Naive thymus-derived CD4-positive, alpha-beta T cell (primary cell): ENCODE results near the gene SMAGP. TPM values are rescaled to one million over a fixed set of nuclear protein-coding genes. Genes with fewer than 3 reads are reported as not detected.
"Not testable (repeated sequence)": the region's sequence is repeated elsewhere in the genome, so short reads cannot be mapped to it uniquely, and the experiment has no call there.

Source experiments
- ATAC-seq: fragments of 150-1000 bp; cut with Tn5 transposase; 2 replicates; pipeline ENCODE4 v1.10.0; 2021; ENCODE audit warnings: mild to moderate bottlenecking, moderate library complexity
- CTCF ChIA-PET: fragments of 350-600 bp; sonication (Branson Sonifier 250); formaldehyde crosslinking; loops from one replicate; lab custom pipeline; 2021; ENCODE audit warnings: antibody characterized with exemption; lab: Charles Lee
- POLR2A ChIA-PET: fragments of 350-600 bp; sonication (Branson Sonifier 250); formaldehyde crosslinking; loops from one replicate; lab custom pipeline; 2021; ENCODE audit warnings: antibody characterized with exemption, inconsistent platforms; lab: Charles Lee
- DNase-seq, 9 donors: peaks; one replicate each; pipeline versions ENCODE4 v3.0.0 to v3.0.0-alpha.2; 2020 to 2022; ENCODE audit warnings: mixed read lengths in 1 of 9
- H3K27ac ChIP-seq: one replicate; pipeline ENCODE4 v1.7.0; 2013; ENCODE audit warnings: mild to moderate bottlenecking, low read depth, low read length, moderate library complexity
- H3K27me3 ChIP-seq, 2 donors: one replicate each; pipeline ENCODE4 v1.7.0; 2013; ENCODE audit warnings: low read length in 2 of 2, mild to moderate bottlenecking in 2 of 2, moderate library complexity in 2 of 2; ENCODE audit not compliant: control insufficient read depth in 2 of 2, insufficient read depth in 2 of 2
- H3K36me3 ChIP-seq, 3 experiments: 1 replicate in 2 of 3; 2 replicates in 1 of 3; pipeline ENCODE4 v1.7.0; 2013; ENCODE audit warnings: low read length in 3 of 3, mild to moderate bottlenecking in 3 of 3, moderate library complexity in 1 of 3; ENCODE audit not compliant: insufficient read depth in 3 of 3, control insufficient read depth in 2 of 3
- H3K4me1 ChIP-seq, 2 donors: one replicate each; pipeline ENCODE4 v1.7.0; 2013; ENCODE audit warnings: low read length in 2 of 2, mild to moderate bottlenecking in 2 of 2, moderate library complexity in 1 of 2; ENCODE audit not compliant: control insufficient read depth in 2 of 2, insufficient read depth in 2 of 2
- H3K4me3 ChIP-seq: 2 replicates; pipeline ENCODE4 v1.7.0; 2013; ENCODE audit warnings: mild to moderate bottlenecking, low read length
- H3K9me3 ChIP-seq, 3 experiments: 1 replicate in 2 of 3; 2 replicates in 1 of 3; pipeline ENCODE4 v1.7.0; 2013; ENCODE audit warnings: low read length in 3 of 3; ENCODE audit not compliant: control insufficient read depth in 2 of 3
- H3K27ac Mint-ChIP-seq, 9 donors: one replicate each; pipeline ENCODE4 v1.8.0; 2020 to 2022; ENCODE audit warnings: mixed read lengths in 9 of 9, mild to moderate bottlenecking in 8 of 9, moderate library complexity in 5 of 9, inconsistent platforms in 2 of 9
- H3K27me3 Mint-ChIP-seq, 5 donors: one replicate each; pipeline ENCODE4 v1.8.0; 2021 to 2022; ENCODE audit warnings: mixed read lengths in 5 of 5, mild to moderate bottlenecking in 1 of 5
- H3K36me3 Mint-ChIP-seq, 5 donors: one replicate each; pipeline ENCODE4 v1.8.0; 2020 to 2022; ENCODE audit warnings: mixed read lengths in 5 of 5, mild to moderate bottlenecking in 3 of 5, inconsistent platforms in 1 of 5
- H3K4me1 Mint-ChIP-seq, 7 donors: one replicate each; pipeline ENCODE4 v1.8.0; 2020 to 2022; ENCODE audit warnings: mixed read lengths in 7 of 7, mild to moderate bottlenecking in 3 of 7, inconsistent platforms in 1 of 7
- H3K4me3 Mint-ChIP-seq, 10 donors: one replicate each; pipeline ENCODE4 v1.8.0; 2020 to 2022; ENCODE audit warnings: mild to moderate bottlenecking in 10 of 10, mixed read lengths in 10 of 10, moderate library complexity in 6 of 10, inconsistent platforms in 2 of 10
- H3K9me3 Mint-ChIP-seq, 11 donors: one replicate each; pipeline ENCODE4 v1.8.0; 2020 to 2022; ENCODE audit warnings: mixed read lengths in 11 of 11, mild to moderate bottlenecking in 4 of 11, inconsistent platforms in 1 of 11, moderate library complexity in 1 of 11
- intact Hi-C, 2 donors: fragments of 100-400 bp; cut with micrococcal nuclease; formaldehyde crosslinking; loops; one replicate each; pipeline ENCODE4 v1.15.1; 2023
- polyA plus RNA-seq, 2 donors: library from polyadenylated mRNA; unstranded; fragments of 300-500 nt; fragmentation: Illumina TruSeq; gene quantifications; one replicate each; pipeline ENCODE4 v1.2.3, GENCODE V29; 2021
- total RNA-seq, 6 experiments: library from RNA in 5 of 6; stranded (reverse) in 5 of 6; gene quantifications; 1 replicate in 5 of 6; 2 replicates in 1 of 6; pipeline ENCODE4 v1.2.3 and lab custom pipeline; 2021 to 2026

The SMAGP gene
- total and polyA plus RNA-seq, 7 experiments from 2014 or later: 1.5 to 16.2 (median 7.0) TPM

DNA sequence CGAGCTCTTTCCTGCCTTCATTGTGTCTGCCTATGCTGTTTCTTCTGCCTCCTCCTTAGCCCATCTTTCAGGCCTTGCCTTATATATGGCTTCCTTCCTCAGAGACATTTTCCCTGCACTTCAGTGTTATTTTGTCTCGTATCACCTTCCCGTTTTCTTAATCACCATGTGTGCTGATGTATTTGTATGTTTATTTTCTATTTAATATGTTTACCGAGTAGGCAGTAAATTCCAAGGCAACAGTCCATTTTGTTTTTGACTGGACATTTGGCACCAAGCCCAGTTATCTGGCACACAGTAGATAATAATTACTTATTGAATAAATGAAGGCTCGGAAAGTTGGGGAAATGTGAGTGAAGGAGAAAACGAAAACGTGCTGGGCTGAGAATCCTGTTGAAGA is 47.8 kb downstream of the SMAGP start:
- ChIA-PET CTCF (no interaction called here), POLR2A (interaction anchor here (1.8 kb wide), 1 partner anchor 16 kb away, joined by 6 read pairs; the partner anchor contains the start of gene DAZAP2)
- Mint-ChIP-seq H3K36me3 (peaks cover 0 to 5% (median 0%) of the 10 kb centered on the region in 5 donors), H3K27ac (peak overlapping the region in 3 of 9 donors; percentile 6 to 54 (median 46)), H3K27me3 (no peaks in the 10 kb centered on the region), H3K4me1 (peaks cover 13 to 28% (median 20%) of the 10 kb centered on the region in 7 donors), H3K4me3 (no peak overlapping the region), H3K9me3 (no peaks in the 10 kb centered on the region)
- Histone ChIP-seq H3K36me3 (peaks cover 0 to 9% (median 3%) of the 10 kb centered on the region in 3 experiments), H3K4me1 (peaks cover 10% of the 10 kb centered on the region in 2 donors), H3K27me3 (no peaks in the 10 kb centered on the region), H3K4me3 (no peak overlapping the region), H3K27ac (no peak overlapping the region), H3K9me3 (no peaks in the 10 kb centered on the region)
- DNase-seq (no peak), ATAC-seq (no peak)
- intact Hi-C loops: no loop called here

DNA sequence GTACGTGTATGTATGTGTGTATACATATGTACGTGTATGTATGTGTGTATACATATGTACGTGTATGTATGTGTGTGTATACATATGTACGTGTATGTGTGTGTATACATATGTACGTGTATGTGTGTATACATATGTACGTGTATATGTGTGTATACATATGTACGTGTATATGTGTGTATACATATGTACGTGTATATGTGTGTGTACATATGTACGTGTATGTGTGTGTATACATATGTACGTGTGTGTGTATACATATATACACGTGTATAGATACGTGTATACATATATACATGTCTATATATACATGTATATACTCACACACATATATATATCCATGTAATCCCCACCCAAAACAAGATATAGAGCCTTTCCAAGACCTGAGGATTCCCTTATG is 50.4 kb downstream of the SMAGP start:
- CTCF ChIA-PET: interaction anchor here (0.7 kb wide), 1 partner anchor 1164 kb away, joined by 3 read pairs; no protein-coding TSS in a partner anchor

DNA sequence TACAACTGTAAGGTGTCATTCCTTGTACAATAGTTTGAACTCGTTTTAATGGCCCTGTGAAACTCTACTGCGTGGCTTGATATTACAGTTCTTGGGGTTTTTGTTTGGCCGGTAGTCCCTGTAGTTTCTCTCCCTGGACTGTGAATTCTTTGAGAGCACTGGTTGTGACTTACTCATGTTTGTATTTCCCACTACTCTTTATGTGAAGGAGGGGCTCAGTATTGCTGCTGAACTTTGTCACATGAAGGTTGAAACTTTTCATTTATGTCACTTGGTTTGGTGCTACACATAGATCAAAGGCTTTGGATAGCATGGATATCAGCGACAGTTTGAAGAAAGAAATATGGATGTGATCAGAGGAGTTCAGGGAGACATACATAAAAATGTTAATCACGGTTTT is 50.9 kb downstream of the SMAGP start:
- DNase-seq: no peak
- no peak for ATAC-seq
- peaks cover 13 to 41% (median 33%) of the 10 kb centered on the region in 7 donors for H3K4me1 Mint-ChIP-seq
- H3K4me3 Mint-ChIP-seq: peak overlapping the region; percentile 65 to 98 (median 95)
- H3K36me3 ChIP-seq: peaks cover 0 to 9% (median 3%) of the 10 kb centered on the region in 3 experiments
- H3K4me3 ChIP-seq: peak overlapping the region; percentile 22
- CTCF ChIA-PET: interaction anchor here (1.1 to 1.4 kb wide), 2 partner anchors 23 to 43 kb away, joined by 3 to 4 read pairs; no protein-coding TSS in a partner anchor
- no peaks in the 10 kb centered on the region for H3K9me3 ChIP-seq
- H3K36me3 Mint-ChIP-seq: peaks cover 0 to 6% (median 5%) of the 10 kb centered on the region in 5 donors
- H3K27me3 ChIP-seq: no peaks in the 10 kb centered on the region
- H3K4me1 ChIP-seq: peaks cover 10% of the 10 kb centered on the region in 2 donors
- H3K9me3 Mint-ChIP-seq: no peaks in the 10 kb centered on the region
- intact Hi-C loops: loop anchor here (5.0 to 10.0 kb wide), 3 partner anchors 45 to 172 kb away; partner anchors contain the start of genes BIN2 (in 1 of the 2) and LETMD1 (in 1 of the 2)
- H3K27ac ChIP-seq: peak overlapping the region; percentile 98
- H3K27ac Mint-ChIP-seq: peak overlapping the region; percentile 55 to 98 (median 96)
- POLR2A ChIA-PET: interaction anchor here (0.5 to 4.2 kb wide), 7 partner anchors 19 to 137 kb away, joined by 3 to 128 read pairs (median 4); partner anchors contain the start of genes CSRNP2 and DAZAP2
- H3K27me3 Mint-ChIP-seq: no peaks in the 10 kb centered on the region

More for the DNA sequence above, 50.4 kb downstream of the SMAGP start:
- intact Hi-C loops: loop anchor here (5.0 to 10.0 kb wide), 3 partner anchors 45 to 173 kb away; partner anchors contain the start of genes BIN2 (in 1 of the 2) and LETMD1 (in 1 of the 2)
- H3K9me3 Mint-ChIP-seq, H3K4me3 ChIP-seq, H3K36me3 Mint-ChIP-seq, DNase-seq, ATAC-seq, H3K36me3 ChIP-seq, POLR2A ChIA-PET, H3K27me3 Mint-ChIP-seq, H3K27me3 ChIP-seq, H3K9me3 ChIP-seq: not testable (repeated sequence)
- peaks cover 11 to 38% (median 32%) of the 10 kb centered on the region in 7 donors for H3K4me1 Mint-ChIP-seq
- H3K27ac ChIP-seq: peak overlapping the region; percentile 98
- H3K4me3 Mint-ChIP-seq: peak overlapping the region in 6 of 10 donors; percentile 49 to 98 (median 95)
- peak overlapping the region in 5 of 9 donors; percentile 67 to 98 (median 96) for H3K27ac Mint-ChIP-seq
- peaks cover 10% of the 10 kb centered on the region in 2 donors for H3K4me1 ChIP-seq

DNA sequence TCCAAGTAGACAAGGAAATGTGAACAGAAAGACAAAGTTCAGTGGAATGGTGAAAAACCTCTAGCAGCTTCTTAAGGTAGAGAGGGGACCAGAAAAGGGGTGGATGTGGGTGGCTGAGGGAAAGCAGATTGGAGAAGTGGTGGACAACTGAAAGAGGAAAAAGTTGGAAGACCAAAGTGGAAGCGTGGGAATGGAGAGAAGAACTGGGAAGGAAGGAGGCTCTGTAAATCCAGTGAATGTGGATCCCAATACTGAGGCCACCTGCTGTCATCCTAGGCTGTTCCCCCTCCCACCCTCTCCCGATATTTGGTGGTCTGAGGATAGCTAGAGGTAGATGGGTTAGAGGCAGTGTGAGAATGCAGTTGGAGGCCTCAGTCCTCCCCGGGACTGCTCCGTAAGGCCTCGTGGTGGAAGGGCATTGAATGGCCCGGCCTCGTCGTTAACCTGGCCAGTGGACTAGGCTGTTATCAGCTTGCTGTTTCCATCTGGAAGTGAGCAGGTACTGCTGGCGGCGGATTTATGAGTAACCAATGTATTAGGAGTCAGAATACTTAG is 51.5 kb downstream of the SMAGP start:
- H3K9me3 Mint-ChIP-seq: no peaks in the 10 kb centered on the region
- intact Hi-C loops: loop anchor here (1.0 to 10.0 kb wide), 8 partner anchors 20 to 192 kb away; partner anchors contain the start of genes DAZAP2 (in 2 of the 2), TFCP2 (in 2 of the 2), BIN2 (in 1 of the 2) and CSRNP2 (in 1 of the 2)
- Histone ChIP-seq H3K9me3 (no peaks in the 10 kb centered on the region), H3K27ac (peak overlapping the region; percentile 98), H3K4me1 (peaks cover 10% of the 10 kb centered on the region in 2 donors), H3K27me3 (no peaks in the 10 kb centered on the region), H3K4me3 (peak overlapping the region; percentile 90), H3K36me3 (peaks cover 0 to 9% (median 3%) of the 10 kb centered on the region in 3 experiments)
- no peaks in the 10 kb centered on the region for H3K27me3 Mint-ChIP-seq
- H3K27ac Mint-ChIP-seq: peak overlapping the region; percentile 64 to 98 (median 96)
- peaks cover 13 to 43% (median 33%) of the 10 kb centered on the region in 7 donors for H3K4me1 Mint-ChIP-seq
- ATAC-seq (no peak), DNase-seq (no peak)
- peak overlapping the region; percentile 82 to 98 (median 95) for H3K4me3 Mint-ChIP-seq
- ChIA-PET POLR2A (interaction anchor here (0.5 to 4.2 kb wide), 21 partner anchors 12 to 1107 kb away, joined by 3 to 128 read pairs (median 4); partner anchors contain the start of genes CSRNP2 and DAZAP2), CTCF (interaction anchor here (0.6 to 2.0 kb wide), 7 partner anchors 10 to 123 kb away, joined by 3 to 5 read pairs (median 4); partner anchors contain the start of gene DAZAP2)
- peaks cover 0 to 8% (median 7%) of the 10 kb centered on the region in 5 donors for H3K36me3 Mint-ChIP-seq

DNA sequence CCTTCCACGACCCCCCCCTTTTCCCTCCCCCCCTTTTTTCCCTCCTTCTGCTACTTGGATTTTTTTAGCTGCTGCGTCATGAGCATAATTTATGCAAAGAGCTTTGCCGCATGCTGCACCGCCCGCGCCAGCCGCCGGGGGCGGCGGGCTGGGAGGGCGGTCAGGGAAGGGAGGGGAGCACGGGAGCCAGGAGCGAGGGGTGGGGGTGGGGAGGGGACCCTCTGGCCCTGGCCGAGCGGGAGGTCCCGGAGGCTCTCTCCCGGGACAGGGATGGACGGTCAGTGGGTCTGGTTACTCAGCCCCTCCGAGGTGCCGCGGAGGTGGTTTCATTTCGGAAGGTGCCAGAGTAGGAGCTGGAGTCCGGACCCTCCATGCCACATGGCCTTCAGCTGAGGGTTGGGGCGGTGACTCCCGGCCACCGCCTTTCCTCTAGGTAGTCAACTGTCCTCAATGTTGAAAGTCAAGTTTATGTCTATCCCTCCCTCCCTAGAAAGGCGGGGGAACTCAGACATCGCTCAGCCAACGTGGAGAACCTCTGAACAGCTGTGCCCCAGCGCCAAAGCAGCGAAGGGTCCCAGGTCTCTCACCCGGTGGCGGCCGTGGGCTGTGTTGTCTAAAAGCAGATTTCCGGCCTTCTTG is 52.1 kb downstream of the SMAGP start, which contains the start of gene POU6F1:
Gene POU6F1 (minus strand): TSS at position 95 of the 639 bp plus-strand sequence. CDS start 11,226 bp downstream, outside the sequence.
- CTCF ChIA-PET: interaction anchor here (0.6 to 2.0 kb wide), 10 partner anchors 11 to 123 kb away, joined by 3 to 6 read pairs (median 4); partner anchors contain the start of gene DAZAP2

More for the DNA sequence above, 52.1 kb downstream of the SMAGP start, which contains the start of gene POU6F1:
- no peaks in the 10 kb centered on the region for H3K9me3 Mint-ChIP-seq
- no peaks in the 10 kb centered on the region for H3K27me3 ChIP-seq
- ATAC-seq: peak; percentile 88
- H3K36me3 Mint-ChIP-seq: peaks cover 0 to 8% (median 7%) of the 10 kb centered on the region in 5 donors
- H3K27ac ChIP-seq: peak within 1 kb of the TSS; percentile 98
- intact Hi-C loops: loop anchor here (1.0 to 10.0 kb wide), 9 partner anchors 15 to 192 kb away; partner anchors contain the start of genes DAZAP2 (in 2 of the 2), TFCP2 (in 2 of the 2), BIN2 (in 1 of the 2) and CSRNP2 (in 1 of the 2)
- H3K4me1 Mint-ChIP-seq: peaks cover 13 to 43% (median 33%) of the 10 kb centered on the region in 7 donors
- H3K27me3 Mint-ChIP-seq: no peaks in the 10 kb centered on the region
- no peaks in the 10 kb centered on the region for H3K9me3 ChIP-seq
- POLR2A ChIA-PET: interaction anchor here (0.6 to 4.2 kb wide), 26 partner anchors 11 to 1107 kb away, joined by 3 to 128 read pairs (median 4); partner anchors contain the start of genes BIN2, CSRNP2, DAZAP2 and SMAGP
- H3K4me3 Mint-ChIP-seq: peak within 1 kb of the TSS; percentile 82 to 98 (median 95)
- peak; percentile 64 to 81 (median 76) for DNase-seq
- H3K27ac Mint-ChIP-seq: peak within 1 kb of the TSS; percentile 83 to 98 (median 96)
- peaks cover 0 to 9% (median 3%) of the 10 kb centered on the region in 3 experiments for H3K36me3 ChIP-seq
- peak within 1 kb of the TSS; percentile 90 for H3K4me3 ChIP-seq
- peaks cover 10% of the 10 kb centered on the region in 2 donors for H3K4me1 ChIP-seq
